Sigmoid colon (tissue), 7 donors: Measurements from ENCODE around the gene ZBTB1. TPM values are rescaled to one million over a fixed set of nuclear protein-coding genes. Genes with fewer than 3 reads are reported as not detected.

ENCODE experiments used
- DNase-seq: peaks from one replicate; pipeline ENCODE4 v3.0.0-alpha.2; 2019
- H3K27ac ChIP-seq, 4 donors: fragments of 200-600 bp; sonication (generic); one replicate each; pipeline ENCODE4 v1.5.1; 2016 to 2019; ENCODE audit warnings: mild to moderate bottlenecking in 1 of 4
- H3K27me3 ChIP-seq, 3 donors: fragments of 200-600 bp; sonication (generic); one replicate each; pipeline ENCODE4 v1.5.1; 2019; ENCODE audit warnings: mild to moderate bottlenecking in 1 of 3
- H3K36me3 ChIP-seq, 4 donors: fragments of 200-600 bp; sonication (generic); one replicate each; pipeline ENCODE4 v1.5.1; 2016 to 2019
- H3K4me1 ChIP-seq, 4 donors: fragments of 200-600 bp; sonication (generic); one replicate each; pipeline ENCODE4 v1.5.1; 2017 to 2019
- H3K4me3 ChIP-seq, 4 donors: fragments of 200-600 bp; sonication (generic); one replicate each; pipeline ENCODE4 v1.5.1; 2017 to 2019; ENCODE audit warnings: mild to moderate bottlenecking in 2 of 4, moderate library complexity in 1 of 4
- H3K9me3 ChIP-seq, 4 donors: fragments of 200-600 bp in 3 of 4; sonication (generic) in 3 of 4; one replicate each; pipeline versions ENCODE4 v1.5.1 to v1.6.1; 2013 to 2019
- CTCF ChIP-seq, 4 experiments: fragments of 450-650 bp in 3 of 4; fragments of 200-600 bp in 1 of 4; IDR thresholded peaks; one replicate each; pipeline ENCODE4 v1.5.1; 2016 to 2019; ENCODE audit warnings: antibody characterized with exemption in 4 of 4, mild to moderate bottlenecking in 3 of 4, moderate library complexity in 2 of 4
- EP300 ChIP-seq, 4 donors: sonication (generic); formaldehyde crosslinking; IDR thresholded peaks; one replicate each; pipeline ENCODE4 v1.6.1; 2017; ENCODE audit warnings: antibody characterized with exemption in 4 of 4
- POLR2A ChIP-seq, 2 donors: fragments of 450-650 bp; IDR thresholded peaks; one replicate each; pipeline ENCODE4 v1.6.1; 2016; ENCODE audit warnings: antibody characterized with exemption in 2 of 2, mild to moderate bottlenecking in 2 of 2, moderate library complexity in 2 of 2
- POLR2AphosphoS5 ChIP-seq, 4 donors: sonication (generic); formaldehyde crosslinking; IDR thresholded peaks; one replicate each; pipeline ENCODE4 v1.6.1; 2017; ENCODE audit warnings: antibody characterized with exemption in 4 of 4
- WGBS, 2 donors: extraction: QIAGEN DNeasy Blood & Tissue Kit; methylation state at CpG; one replicate each; pipeline ENCODE4 v1.1.7; 2013; 5-methylcytosine and 5-hydroxymethylcytosine counted together
- intact Hi-C: fragments of 100-400 bp; cut with DNase I; formaldehyde crosslinking; loops from one replicate; pipeline ENCODE4 v1.15.1; 2023
- polyA plus RNA-seq, 3 donors: library from polyadenylated mRNA; stranded (reverse); fragments of 200-250 nt; gene quantifications; one replicate each; pipeline ENCODE4 v1.2.3, GENCODE V29; 2013
- total RNA-seq, 4 donors: library from RNA; depleted of rRNA; stranded (reverse); fragments of >200 nt; gene quantifications; one replicate each; pipeline ENCODE4 v1.1.0, GENCODE V29; 2016
- donor health status: healthy with polysubstance abuse.
- donor health status: Bipolar disorder and iron deficiency.
- donor health status: healthy.

Gene ZBTB1
- total and polyA plus RNA-seq, 7 donors: 6.0 to 52.9 (median 37.2) TPM

- WGBS, 2 donors: 25 to 58% methylated on average over 73 of the region's 73 CpGs
- Histone ChIP-seq H3K4me1 (peaks cover 0 to 28% (median 6%) of the 10 kb centered on the region in 4 donors), H3K36me3 (no peaks in the 10 kb centered on the region), H3K4me3 (peak overlapping the region; percentile 42 to 61 (median 58)), H3K27me3 (no peaks in the 10 kb centered on the region), H3K27ac (peak overlapping the region; percentile 86 to 95 (median 90)), H3K9me3 (no peaks in the 10 kb centered on the region)
- peak; percentile 85 for DNase-seq
- TF ChIP-seq POLR2AphosphoS5 (IDR thresholded peaks at IDR 0.05): peak; percentile 25 to 80 (median 50)
- TF ChIP-seq EP300 (IDR thresholded peaks at IDR 0.05): no peak
- no peak for TF ChIP-seq CTCF (IDR thresholded peaks at IDR 0.05)
- TF ChIP-seq POLR2A (IDR thresholded peaks at IDR 0.05): peak in 1 of 2 donors; percentile 42
- intact Hi-C loops: loop anchor here (2.0 kb wide), 1 partner anchor 87 kb away; no protein-coding TSS in a partner anchor
Observed at GRCh38 chr14:64541261-64541971, 36.8 kb downstream of the ZBTB1 start.

- H3K4me1 ChIP-seq: peaks cover 0 to 28% (median 6%) of the 10 kb centered on the region in 4 donors
- peak; percentile 71 for DNase-seq
- no peaks in the 10 kb centered on the region for H3K9me3 ChIP-seq
- intact Hi-C loops: loop anchor here (2.0 kb wide), 1 partner anchor 87 kb away; no protein-coding TSS in a partner anchor
- 14 to 53% methylated on average over 61 of the region's 61 CpGs for WGBS, 2 donors
- no peaks in the 10 kb centered on the region for H3K27me3 ChIP-seq
- no peaks in the 10 kb centered on the region for H3K36me3 ChIP-seq
- H3K4me3 ChIP-seq: peak overlapping the region; percentile 42 to 61 (median 58)
- TF ChIP-seq EP300 (IDR thresholded peaks at IDR 0.05): no peak
- TF ChIP-seq POLR2A (IDR thresholded peaks at IDR 0.05): no peak
- no peak for TF ChIP-seq CTCF (IDR thresholded peaks at IDR 0.05)
- TF ChIP-seq POLR2AphosphoS5 (IDR thresholded peaks at IDR 0.05): no peak
- peak overlapping the region; percentile 86 to 95 (median 90) for H3K27ac ChIP-seq
Observed at GRCh38 chr14:64541972-64542835, 37.6 kb downstream of the ZBTB1 start.

GRCh38 chr14:64542836-64543201, 38.2 kb downstream of the ZBTB1 start:
- TF ChIP-seq POLR2A (IDR thresholded peaks at IDR 0.05): no peak
- TF ChIP-seq CTCF (IDR thresholded peaks at IDR 0.05): no peak
- no peak for TF ChIP-seq POLR2AphosphoS5 (IDR thresholded peaks at IDR 0.05)
- TF ChIP-seq EP300 (IDR thresholded peaks at IDR 0.05): no peak
- intact Hi-C loops: no loop called here
- H3K4me1 ChIP-seq: peaks cover 0 to 28% (median 6%) of the 10 kb centered on the region in 4 donors

GRCh38 chr14:64544607-64545312, 40.2 kb downstream of the ZBTB1 start:
- Histone ChIP-seq H3K4me3 (peak overlapping the region; percentile 42 to 61 (median 58)), H3K4me1 (peaks cover 0 to 28% (median 14%) of the 10 kb centered on the region in 4 donors), H3K9me3 (no peaks in the 10 kb centered on the region), H3K36me3 (no peaks in the 10 kb centered on the region), H3K27ac (peak overlapping the region in 3 of 4 donors; percentile 26 to 95 (median 92)), H3K27me3 (no peaks in the 10 kb centered on the region)
- intact Hi-C loops: no loop called here
- 74 to 81% methylated on average over 5 of the region's 5 CpGs for WGBS, 2 donors
- TF ChIP-seq CTCF (IDR thresholded peaks at IDR 0.05): no peak
- TF ChIP-seq POLR2AphosphoS5 (IDR thresholded peaks at IDR 0.05): no peak
- TF ChIP-seq EP300 (IDR thresholded peaks at IDR 0.05): no peak
- TF ChIP-seq POLR2A (IDR thresholded peaks at IDR 0.05): no peak
- no peak for DNase-seq

More at GRCh38 chr14:64542836-64543201, 38.2 kb downstream of the ZBTB1 start:
- WGBS, 2 donors: 53 to 57% methylated on average over 4 of the region's 4 CpGs
- H3K27ac ChIP-seq: peak overlapping the region; percentile 86 to 95 (median 90)
- no peaks in the 10 kb centered on the region for H3K36me3 ChIP-seq
- no peak for DNase-seq
- peak overlapping the region; percentile 42 to 61 (median 58) for H3K4me3 ChIP-seq
- no peaks in the 10 kb centered on the region for H3K27me3 ChIP-seq
- H3K9me3 ChIP-seq: no peaks in the 10 kb centered on the region
